AG09319 (cell line): ENCODE results near the gene NEUROD2.

Experiments used
- DNase-seq: peaks from one replicate; pipeline ENCODE4 v3.0.0-alpha.2; 2010; ENCODE audit warnings: low read depth; ENCODE audit errors: extremely low read depth
- TF ChIP-seq, protein P1 (sequence below): IDR thresholded peaks from 2 replicates; pipeline ENCODE4 v1.5.1; 2011; ENCODE audit warnings: low read depth, mild to moderate bottlenecking, inconsistent platforms, low read length, moderate library complexity

NEUROD2 gene

DNA sequence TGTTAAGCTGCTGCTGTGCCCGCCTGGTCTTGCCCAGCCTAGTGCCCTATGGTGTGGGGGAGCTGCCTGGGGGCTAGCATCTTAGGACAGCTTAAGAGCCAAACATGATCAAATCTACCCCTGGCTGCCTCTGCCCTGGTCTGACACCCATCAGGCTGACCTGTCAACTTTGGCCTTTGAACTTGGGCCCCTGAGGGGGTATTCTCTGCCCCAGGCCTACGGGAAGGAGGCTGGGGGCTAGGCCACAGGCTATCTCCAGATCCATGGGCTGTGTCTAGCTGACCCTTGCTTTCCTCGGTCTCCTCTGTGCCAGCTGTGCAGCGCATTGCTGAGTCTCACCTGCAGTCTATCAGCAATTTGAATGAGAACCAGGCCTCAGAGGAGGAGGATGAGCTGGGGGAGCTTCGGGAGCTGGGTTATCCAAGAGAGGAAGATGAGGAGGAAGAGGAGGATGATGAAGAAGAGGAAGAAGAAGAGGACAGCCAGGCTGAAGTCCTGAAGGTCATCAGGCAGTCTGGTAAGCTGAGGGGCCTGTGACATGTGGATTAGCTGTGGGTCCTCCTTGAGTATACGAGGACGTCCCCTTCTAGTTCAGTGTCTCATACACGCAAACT lies 26.0 kb upstream of the NEUROD2 start:
- TF ChIP-seq, protein P1, sequence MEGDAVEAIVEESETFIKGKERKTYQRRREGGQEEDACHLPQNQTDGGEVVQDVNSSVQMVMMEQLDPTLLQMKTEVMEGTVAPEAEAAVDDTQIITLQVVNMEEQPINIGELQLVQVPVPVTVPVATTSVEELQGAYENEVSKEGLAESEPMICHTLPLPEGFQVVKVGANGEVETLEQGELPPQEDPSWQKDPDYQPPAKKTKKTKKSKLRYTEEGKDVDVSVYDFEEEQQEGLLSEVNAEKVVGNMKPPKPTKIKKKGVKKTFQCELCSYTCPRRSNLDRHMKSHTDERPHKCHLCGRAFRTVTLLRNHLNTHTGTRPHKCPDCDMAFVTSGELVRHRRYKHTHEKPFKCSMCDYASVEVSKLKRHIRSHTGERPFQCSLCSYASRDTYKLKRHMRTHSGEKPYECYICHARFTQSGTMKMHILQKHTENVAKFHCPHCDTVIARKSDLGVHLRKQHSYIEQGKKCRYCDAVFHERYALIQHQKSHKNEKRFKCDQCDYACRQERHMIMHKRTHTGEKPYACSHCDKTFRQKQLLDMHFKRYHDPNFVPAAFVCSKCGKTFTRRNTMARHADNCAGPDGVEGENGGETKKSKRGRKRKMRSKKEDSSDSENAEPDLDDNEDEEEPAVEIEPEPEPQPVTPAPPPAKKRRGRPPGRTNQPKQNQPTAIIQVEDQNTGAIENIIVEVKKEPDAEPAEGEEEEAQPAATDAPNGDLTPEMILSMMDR: no peak
- DNase-seq: no peak

DNA sequence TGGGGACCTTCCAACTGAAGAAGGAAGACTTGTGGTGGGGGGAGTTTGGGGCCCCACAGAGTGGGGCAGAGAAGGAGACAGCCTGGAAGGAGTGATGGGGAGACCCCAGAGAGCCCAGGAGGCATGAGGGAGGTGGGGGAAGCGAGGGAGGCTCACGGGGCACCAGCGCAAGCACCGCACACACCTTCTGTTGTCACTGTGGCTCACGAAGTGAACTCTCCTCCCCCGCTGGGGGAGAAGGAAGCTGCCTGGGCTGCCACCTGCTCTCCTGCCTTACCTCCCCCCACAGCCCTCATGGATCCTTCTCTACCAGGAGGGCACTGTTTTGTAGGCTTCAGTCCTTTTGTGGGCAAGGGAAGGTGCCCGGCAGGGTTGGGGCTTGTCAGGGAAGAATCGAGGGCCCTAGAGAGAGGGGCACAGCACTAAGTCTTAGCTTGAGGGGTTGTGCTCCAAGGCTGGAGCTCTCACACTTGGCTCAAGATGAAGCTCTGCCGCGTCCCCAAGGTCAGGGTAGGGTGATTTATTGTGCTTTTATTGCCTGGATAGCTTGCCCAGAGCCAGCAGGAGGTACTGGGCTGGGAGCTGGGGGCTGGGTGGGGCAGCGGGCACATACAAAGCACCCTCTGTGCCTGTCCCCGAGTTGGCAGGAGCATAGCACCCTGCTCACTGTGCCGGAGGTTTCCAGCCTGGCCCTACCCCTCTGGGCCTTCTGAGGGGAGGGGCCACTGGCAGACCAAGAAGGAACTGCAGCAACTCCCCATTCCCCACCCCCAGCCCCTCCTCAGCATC lies 24.6 kb upstream of the NEUROD2 start:
- no peak for DNase-seq

DNA sequence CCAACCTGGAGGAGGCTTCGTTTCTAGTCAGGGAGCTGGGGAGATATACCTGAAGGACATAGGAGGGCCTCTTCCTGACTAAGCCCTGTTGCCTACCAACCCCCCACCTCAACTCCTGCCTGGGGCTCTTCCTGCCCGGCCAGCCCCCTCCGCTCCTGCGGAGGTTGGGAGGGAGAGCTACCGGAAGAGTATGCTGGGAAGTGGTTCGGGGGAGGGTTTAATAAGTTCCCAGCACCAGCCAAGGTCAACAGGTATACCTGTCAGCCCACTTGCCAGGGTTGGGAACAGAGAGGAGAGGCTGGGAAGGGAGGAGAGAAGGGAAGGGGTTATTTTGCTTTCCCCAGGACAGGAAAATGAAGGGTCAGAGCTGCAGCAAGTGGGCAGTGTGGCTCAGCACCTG lies 23.7 kb upstream of the NEUROD2 start:
- no peak for DNase-seq
- TF ChIP-seq, protein P1: no peak

More for the DNA sequence above, 24.6 kb upstream of the NEUROD2 start:
- TF ChIP-seq, protein P1: no peak

DNA sequence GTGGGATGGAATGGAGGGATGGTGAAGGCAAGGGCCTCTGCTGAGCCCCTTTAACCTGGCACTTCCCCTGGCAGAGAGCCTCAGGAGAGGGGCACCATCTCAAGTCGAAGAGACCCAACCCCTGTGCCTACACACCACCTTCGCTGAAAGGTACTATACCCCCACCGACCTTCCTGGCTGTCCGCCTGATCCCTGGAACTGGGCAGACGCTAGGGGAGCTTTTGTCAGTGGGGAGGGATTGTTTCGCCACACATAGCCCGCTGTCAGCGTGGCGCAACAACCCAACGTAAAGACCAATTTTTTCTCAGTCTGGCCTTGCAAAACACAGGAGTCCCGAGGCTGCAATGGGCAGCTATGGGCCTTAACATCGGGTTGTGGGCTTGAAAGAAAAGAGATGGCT lies 22.2 kb upstream of the NEUROD2 start:
- TF ChIP-seq, protein P1: no peak
- no peak for DNase-seq

DNA sequence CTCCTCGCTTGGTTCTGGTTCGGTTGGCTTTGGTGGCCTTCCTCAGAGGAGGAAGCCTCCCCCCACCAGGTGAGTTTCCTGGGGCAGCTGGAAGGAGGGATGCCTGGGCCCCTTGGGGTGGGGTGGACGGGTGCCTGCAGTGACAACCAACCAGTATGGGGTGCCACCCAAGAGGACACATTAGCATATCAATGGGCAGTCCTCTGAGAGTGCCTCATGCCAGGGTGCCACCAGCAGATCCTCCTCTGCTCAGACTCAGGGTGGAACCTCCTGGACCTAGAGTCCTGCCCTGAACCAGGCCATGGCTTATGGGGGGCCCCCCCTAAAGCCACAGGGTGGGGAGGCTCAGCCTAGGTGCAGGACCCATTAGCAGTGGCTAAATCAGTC lies 21.8 kb upstream of the NEUROD2 start:
- TF ChIP-seq, protein P1: no peak
- DNase-seq: no peak

DNA sequence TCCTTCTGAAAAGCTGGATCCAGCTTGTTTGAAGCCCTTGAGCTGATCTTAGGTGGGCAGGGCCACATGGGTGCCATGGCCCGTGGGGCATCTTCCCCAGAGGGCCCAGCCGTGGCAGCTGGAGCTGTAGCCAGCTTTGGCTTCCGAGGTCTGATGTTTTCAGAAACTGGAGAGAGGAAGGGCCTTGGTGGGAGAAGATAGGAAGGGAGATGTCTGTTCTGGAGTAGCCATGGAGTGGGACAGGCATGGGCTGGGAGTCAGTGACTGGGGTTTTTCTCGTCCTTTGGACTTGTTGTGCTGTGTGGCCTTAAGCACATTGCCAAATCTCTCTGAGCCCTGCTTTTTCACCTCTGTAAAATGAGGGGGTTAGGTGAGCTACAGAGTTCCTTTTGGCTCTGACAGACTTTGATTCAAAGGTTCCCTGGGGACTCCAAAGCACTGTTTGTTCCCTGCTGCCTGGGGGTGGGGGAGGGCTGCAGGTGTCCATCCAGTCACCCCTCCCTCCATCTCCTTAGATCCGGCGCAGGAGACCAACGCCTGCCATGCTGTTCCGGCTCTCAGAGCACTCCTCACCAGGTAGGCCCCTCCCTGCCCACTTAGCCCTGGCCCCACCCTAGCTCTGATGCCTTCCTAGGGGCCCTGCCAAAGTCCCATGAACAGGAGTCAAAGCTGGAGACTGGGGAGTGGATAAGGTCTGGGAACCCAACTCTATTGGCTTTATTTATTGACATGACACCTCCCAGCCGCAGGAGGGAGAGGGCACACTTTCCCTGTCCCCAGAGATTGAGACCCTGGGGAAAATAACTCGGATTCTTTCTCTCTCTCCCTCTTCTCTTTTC lies 21.2 kb upstream of the NEUROD2 start:
- TF ChIP-seq, protein P1: no peak

More for the DNA sequence above, 21.2 kb upstream of the NEUROD2 start:
- DNase-seq: no peak
